GM19099 (cell line): ENCODE measurements around the gene MBTPS1.

Experiments
- POLR2A ChIP-seq: IDR thresholded peaks from 3 replicates; pipeline ENCODE4 v1.6.1; 2011; ENCODE audit warnings: low read depth; ENCODE audit not compliant: insufficient read length; ENCODE audit errors: extremely low read depth

MBTPS1 gene

DNA sequence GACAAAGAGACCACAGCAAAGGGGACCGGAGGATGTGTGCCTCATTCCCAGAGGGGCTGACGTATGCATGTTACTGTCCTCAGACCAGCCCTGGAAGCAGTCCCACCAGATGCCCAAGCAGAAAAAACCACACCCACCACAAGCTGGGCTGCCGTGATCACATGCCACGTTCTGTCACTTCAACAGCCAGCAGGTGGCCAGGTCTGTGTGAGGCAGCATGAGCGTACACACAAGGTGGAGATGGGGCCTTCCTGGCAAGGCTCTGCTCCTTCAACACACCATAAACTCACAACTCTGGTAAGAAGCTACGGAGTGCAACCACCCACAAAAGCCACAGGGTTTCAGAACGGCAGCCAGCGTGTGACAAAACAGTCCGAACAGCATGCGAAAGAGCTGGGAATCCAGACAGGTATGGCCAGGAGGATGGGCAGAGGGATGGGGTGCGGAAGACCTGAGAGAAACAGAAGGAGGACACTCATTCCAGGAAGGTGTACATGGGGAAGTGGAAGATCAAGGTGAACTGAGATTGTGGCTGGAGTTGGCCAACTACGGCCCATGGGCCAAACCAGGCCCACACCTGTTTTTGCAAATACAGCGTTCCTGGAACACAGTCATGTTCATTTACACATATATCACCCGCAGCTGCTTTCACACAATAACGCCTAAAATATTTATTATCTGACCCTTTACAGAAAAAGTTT, 27.9 kb downstream of the MBTPS1 start:
- no peak for TF ChIP-seq POLR2A

DNA sequence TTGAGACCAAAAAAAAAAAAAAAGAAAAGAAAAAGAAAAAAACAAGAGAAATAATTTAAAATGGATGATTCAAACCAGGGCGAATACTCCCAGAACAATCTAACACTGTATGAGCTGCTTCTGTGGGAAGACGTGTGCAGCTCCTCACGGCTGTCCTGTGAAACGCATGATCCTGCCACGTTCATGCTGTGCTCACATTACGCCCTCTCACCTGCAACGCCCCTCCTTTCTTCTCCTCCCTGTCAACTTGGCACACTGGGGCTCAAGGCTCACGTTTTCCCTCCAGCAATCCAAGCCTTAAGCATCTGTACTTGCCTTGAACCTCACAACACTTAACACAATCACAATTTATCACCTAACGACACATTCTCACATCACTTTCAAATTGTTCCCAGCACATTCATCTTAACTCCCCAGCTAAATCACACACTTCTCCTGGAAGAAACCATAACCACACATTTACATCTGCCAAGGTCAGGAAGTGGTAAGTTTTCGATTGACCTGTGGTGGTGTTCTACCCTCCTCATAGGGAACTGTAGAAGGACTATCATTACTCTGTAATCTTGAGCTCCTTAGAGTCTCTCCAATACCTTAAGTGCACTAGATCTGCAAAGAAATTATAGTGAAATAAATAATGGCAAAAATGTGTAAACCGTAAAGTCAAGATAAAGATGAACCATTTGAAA, 29.1 kb downstream of the MBTPS1 start:
- TF ChIP-seq POLR2A: no peak

DNA sequence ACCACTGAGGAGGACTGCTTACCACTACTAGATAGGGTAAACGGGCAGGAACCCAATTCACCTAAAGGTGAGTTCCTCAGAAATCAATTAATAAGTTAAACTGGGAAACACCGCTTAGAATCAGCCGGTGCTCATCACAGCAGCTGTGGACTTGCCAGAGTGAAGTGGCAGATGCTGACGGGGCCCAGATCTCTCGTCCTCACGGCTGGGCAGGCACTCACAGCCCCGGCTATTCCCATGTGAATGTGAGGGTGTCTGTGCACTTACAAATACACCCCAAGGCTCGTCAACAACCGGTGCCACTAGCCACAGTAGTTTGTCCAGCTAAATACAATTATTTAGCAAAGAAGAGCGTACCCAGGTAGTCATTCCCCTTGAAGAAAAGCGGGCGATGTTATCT, 29.7 kb downstream of the MBTPS1 start:
- TF ChIP-seq POLR2A: no peak

DNA sequence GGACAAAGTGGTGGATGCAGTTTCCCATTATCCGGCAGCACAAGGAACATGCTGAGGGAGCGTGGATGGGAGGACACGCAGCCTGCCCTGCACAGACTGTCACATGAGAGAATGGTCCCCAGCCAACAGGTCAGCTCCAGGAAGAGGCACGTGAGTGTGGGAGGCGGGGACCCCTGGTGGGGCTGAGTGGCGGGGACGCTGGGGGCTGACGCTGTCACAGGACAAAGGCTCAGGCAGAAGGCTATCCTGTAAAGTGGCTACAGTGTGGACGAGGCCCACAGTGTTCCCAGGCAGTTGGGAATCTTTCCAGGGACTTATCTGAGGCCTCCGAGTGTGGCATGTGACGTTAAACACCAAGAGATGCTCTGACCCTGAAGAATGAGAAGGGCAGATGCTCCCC, 30.4 kb downstream of the MBTPS1 start:
- no peak for TF ChIP-seq POLR2A

DNA sequence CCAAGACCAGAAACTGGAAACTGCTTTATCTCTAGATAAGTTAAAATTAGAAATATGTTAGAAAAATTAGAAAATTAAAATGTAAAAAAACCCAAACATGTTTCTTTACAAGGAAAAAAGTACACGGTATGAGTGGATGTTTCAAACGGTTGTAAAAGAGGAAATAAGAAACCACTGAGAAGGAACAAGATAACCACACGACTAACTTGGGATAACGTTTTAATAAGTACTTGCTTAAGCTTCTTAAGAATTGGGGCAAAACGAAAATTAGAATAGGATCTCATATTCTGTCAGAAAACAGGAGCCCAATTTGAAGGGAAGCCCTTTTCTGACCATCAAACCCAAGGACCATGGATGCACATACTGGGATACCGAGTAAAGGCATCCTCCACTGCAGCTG, 31.0 kb downstream of the MBTPS1 start:
- TF ChIP-seq POLR2A: no peak

DNA sequence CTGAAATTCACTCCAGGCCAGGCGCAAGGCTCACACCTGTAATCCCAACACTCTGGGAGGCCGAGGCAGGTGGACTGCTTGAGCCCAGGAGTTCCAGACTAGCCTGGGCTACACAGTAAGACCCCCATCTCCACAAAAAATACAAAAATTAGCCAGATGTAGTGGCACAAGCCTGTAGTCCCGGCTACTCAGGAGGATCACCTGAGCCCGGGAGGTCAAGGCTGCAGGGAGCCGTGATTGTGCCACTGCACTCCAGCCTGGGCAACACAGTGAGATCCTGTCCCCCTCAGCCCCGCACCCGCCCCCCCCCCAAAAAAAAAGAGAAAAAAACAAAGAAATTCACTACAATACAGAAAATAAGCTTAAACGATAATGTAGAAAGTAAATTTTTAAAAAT, 31.5 kb downstream of the MBTPS1 start:
- no peak for TF ChIP-seq POLR2A

DNA sequence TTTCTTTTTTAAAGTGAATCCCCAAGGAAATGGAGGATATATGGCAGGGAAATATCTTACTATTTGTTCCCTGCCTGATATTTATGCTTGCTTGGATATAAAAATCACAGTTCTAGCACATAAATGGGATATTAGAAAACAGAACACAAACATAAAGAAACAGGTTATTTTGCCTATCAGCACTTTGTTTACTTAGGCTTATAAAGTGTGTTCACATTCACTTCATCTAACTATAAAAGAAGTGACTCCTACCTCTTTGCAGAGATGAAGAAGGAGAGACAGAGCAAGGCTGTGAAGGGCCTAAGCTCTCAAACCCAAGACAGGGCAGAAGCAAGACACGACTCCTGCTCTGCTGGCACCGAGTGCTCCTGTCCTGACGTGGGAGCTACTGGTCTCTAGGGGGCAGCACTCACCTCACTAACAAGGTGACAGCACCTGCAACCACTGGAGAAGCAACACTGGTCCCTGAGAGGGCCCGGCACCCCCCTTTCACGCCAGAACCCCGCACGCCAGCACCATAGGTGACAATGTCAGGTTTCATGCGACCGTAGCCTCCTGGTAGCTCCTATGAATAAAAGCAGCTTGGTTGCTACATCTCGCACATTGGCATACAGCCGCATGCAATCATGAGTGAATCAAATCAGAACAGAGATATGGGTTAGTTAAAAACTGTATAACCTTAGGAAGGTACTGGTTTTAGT, 32.0 kb downstream of the MBTPS1 start:
- no peak for TF ChIP-seq POLR2A

DNA sequence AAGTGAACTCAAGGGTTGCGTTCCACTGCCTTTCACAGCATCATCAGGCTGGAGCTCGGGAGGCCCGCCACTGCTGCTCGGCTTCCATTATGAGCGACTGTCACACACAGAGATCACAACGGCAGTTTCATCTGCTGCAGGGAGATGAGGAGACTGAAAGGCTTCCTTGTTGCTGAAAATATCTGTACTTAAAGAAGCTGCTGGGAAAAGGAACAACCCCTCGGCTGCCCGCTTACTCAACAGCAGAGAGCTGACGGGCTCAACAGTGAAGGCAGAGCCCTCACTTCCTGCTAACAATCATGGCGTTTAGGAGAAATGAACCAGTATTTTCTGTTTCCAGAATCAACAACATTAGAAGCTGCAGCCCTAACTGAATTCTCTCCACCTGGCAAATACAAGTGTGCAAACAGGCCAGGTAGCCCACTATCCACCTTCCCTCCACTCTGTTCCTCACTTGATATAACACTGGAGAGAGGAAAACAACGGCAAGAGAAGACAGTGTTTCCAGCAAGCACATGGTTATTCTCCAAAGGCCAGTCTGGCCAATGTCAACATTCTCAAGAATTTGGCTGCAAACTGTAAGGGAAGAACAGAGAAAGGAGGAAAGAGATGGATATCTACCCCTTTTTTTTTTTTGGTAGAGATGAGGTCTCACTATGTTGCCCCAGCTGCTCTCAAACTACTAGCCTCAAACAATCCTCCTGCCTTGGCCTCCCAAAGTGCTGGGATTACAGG, 33.7 kb downstream of the MBTPS1 start:
- no peak for TF ChIP-seq POLR2A

DNA sequence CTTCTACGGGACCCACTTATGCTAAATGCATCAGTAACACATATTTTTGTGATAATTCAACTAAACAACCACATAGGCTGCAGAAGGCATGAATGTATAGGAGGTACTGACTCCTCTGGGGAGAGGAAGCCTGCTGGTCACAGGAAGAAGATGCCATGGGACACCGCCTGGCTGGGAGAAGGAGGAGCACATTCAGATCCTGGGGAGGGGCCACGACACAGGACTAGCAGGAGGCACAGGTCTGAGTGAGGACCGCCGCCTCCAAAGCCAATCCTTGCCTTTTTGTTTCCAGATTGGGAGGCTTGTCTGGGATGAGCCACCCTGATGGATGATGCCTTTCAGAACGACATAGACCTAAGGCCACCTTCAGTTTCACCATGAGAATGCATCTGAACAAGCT, 34.6 kb downstream of the MBTPS1 start:
- no peak for TF ChIP-seq POLR2A

DNA sequence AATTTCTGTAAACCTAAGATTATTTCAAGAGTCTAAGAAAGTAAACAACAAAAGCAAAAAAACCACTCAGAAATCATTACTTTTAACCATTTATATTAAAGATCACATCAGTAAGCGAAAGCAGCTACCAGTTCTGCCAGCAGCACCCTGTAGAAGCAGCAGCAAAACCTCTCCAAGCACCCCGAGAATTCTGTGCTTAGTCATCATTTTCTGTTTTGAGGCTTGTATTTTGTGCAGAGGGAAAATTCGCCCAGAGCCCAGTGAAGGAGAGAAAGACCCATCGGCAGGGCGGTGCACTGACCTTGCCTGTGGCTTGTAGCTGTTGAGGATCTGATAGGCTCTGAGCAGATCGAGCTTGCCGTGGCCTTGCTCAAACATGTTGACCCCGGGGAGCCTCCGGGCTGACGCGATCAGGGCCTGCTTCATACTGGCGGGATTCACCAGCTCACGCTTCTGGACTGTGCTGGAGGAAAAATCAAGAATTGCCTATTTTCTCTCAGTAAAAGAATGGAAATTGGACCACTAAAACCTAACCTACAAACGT, 35.2 kb downstream of the MBTPS1 start:
- TF ChIP-seq POLR2A: no peak

DNA sequence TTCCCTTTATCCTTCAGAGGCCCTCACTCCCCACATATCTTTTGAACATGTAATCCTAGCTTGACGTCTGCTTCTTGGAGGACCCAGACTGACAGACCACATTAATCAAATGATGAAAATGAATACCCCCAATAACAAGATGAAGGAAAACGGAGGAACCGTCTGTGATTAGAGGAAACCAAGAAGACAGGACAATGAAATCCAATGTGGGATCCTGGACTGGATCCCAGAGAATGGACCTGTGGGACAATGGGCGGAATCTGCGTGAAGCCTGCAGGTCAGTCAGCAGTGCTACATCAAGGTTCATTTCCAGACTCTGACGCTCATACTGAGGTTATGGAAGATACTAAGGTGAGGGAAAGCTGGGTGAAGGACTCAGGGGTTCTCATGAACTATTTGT, 35.9 kb downstream of the MBTPS1 start:
- no peak for TF ChIP-seq POLR2A

DNA sequence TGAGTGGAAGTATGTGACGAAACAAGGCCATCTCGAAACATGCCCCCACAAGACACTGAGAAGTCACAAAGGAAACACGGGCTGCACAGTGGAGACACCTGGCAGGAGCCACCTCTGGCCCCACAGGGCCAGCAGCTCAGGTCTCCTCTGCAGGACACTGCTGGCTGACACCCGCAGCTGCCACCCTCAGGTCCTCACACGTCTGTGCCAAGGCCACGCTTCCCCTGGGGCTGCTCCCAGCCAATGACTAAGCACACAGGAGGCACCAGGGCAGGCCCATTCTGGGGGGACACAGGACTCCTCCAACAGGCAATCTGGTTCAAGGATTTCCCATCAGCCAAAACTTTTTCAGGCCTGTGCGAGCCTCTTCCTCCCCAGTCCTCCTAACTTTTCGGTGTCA, 36.4 kb downstream of the MBTPS1 start:
- no peak for TF ChIP-seq POLR2A

DNA sequence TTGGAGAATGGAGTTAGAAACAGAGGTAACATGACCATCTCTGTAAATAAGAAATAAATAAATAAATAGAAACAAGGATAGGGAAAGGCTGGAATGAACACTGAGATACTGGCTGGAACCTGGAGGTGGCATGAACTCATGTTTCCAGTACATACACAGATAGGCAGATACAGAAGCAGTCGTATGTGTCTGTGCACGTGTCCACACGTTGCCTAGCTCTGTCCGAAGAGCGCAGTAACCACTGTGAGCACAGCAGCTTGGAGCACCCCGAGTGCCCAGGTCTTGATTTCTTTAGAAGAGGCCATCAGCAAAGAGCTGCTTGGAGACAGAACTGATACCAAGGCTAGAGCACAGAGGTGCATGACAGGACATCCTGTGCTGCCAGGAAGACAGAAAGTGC, 37.1 kb downstream of the MBTPS1 start:
- TF ChIP-seq POLR2A: no peak

DNA sequence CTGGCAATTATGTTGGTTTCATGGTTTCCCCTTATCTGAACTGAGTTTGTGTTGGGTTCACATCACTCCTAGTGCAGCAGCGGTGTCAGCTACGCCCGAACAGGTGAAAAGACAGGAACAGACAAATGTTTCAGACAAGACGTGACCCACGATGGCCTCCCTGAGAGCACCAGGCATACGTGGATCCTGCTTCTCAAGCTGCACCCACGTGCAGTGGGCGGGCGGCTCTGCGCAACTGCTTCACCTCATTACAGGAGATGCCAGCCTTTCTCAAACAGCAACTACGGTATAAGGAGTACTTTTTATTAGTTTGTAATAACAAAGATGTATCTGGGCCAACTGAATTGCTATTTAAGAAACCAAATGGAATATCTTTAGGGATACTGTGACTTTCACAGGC, 41.4 kb downstream of the MBTPS1 start:
- no peak for TF ChIP-seq POLR2A

DNA sequence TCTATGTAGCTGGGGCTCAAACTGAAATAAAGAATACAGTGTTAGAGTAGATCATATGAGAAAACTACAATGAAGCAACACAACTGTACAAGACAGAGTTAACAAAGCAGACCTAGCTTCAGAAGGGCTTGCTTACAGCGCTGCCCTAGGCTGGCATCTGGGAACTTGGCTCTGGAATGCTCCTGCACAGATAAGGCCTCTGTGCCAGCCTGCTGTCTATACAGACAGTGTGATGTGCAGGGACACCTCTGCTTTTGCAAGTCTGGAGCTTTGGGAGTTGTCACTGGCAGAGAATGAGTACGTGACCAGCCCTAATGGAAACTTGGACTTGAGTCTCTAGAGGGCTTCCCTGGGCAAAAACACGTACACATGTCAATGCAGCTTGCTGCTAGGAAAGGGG, 42.0 kb downstream of the MBTPS1 start:
- no peak for TF ChIP-seq POLR2A
